ENCODE measurements around the gene CD3D.

- TF ChIP-seq POLR2A (IDR thresholded peaks at IDR 0.05): no peak
- TF ChIP-seq, protein P1, sequence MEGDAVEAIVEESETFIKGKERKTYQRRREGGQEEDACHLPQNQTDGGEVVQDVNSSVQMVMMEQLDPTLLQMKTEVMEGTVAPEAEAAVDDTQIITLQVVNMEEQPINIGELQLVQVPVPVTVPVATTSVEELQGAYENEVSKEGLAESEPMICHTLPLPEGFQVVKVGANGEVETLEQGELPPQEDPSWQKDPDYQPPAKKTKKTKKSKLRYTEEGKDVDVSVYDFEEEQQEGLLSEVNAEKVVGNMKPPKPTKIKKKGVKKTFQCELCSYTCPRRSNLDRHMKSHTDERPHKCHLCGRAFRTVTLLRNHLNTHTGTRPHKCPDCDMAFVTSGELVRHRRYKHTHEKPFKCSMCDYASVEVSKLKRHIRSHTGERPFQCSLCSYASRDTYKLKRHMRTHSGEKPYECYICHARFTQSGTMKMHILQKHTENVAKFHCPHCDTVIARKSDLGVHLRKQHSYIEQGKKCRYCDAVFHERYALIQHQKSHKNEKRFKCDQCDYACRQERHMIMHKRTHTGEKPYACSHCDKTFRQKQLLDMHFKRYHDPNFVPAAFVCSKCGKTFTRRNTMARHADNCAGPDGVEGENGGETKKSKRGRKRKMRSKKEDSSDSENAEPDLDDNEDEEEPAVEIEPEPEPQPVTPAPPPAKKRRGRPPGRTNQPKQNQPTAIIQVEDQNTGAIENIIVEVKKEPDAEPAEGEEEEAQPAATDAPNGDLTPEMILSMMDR (IDR thresholded peaks at IDR 0.05): no peak
These were observed 32.2 kb upstream of the CD3D start for GRCh38 chr11:118374729-118375128.
